CD4-positive, CD25-positive, alpha-beta regulatory T cell (primary cell): ENCODE data around the gene TYW1. TPM values are rescaled to one million over a fixed set of nuclear protein-coding genes. Genes with fewer than 3 reads are reported as not detected.
"Not testable (repeated sequence)": the region's sequence is repeated elsewhere in the genome, so short reads cannot be mapped to it uniquely, and the experiment has no call there.

Experiments
- ATAC-seq, 2 donors: fragments of 150-1000 bp; cut with Tn5 transposase; one replicate each; pipeline ENCODE4 v1.10.0; 2021; ENCODE audit warnings: low read depth in 2 of 2, moderate number of reproducible peaks in 2 of 2, moderate library complexity in 1 of 2
- DNase-seq, 3 donors: peaks; one replicate each; pipeline versions ENCODE4 v3.0.0 to v3.0.0-alpha.2; 2012 to 2022; ENCODE audit warnings: mixed read lengths in 1 of 3
- H3K27ac ChIP-seq: one replicate; pipeline ENCODE4 v1.7.0; 2013; ENCODE audit warnings: mild to moderate bottlenecking, low read length; ENCODE audit not compliant: insufficient read depth, poor library complexity, severe bottlenecking
- H3K27me3 ChIP-seq: one replicate; pipeline ENCODE4 v1.7.0; 2013; ENCODE audit warnings: low read length; ENCODE audit not compliant: control insufficient read depth, insufficient read depth
- H3K36me3 ChIP-seq: one replicate; pipeline ENCODE4 v1.7.0; 2013; ENCODE audit warnings: mild to moderate bottlenecking, low read length, moderate library complexity; ENCODE audit not compliant: control insufficient read depth, insufficient read depth
- H3K4me1 ChIP-seq: 2 replicates; pipeline ENCODE4 v1.7.0; 2013; ENCODE audit warnings: mild to moderate bottlenecking, low read length; ENCODE audit not compliant: insufficient read depth, control insufficient read depth, poor library complexity, severe bottlenecking
- H3K4me3 ChIP-seq: one replicate; pipeline ENCODE4 v1.7.0; 2013; ENCODE audit warnings: low read depth, mild to moderate bottlenecking, low read length, moderate library complexity
- H3K9me3 ChIP-seq, 2 experiments: 1 replicate in 1 of 2; 2 replicates in 1 of 2; pipeline ENCODE4 v1.7.0; 2013; ENCODE audit warnings: low read length in 2 of 2, mild to moderate bottlenecking in 1 of 2, moderate library complexity in 1 of 2; ENCODE audit not compliant: control insufficient read depth in 2 of 2
- H3K27ac Mint-ChIP-seq, 3 donors: one replicate each; pipeline ENCODE4 v1.8.0; 2020 to 2022; ENCODE audit warnings: mild to moderate bottlenecking in 3 of 3, mixed read lengths in 3 of 3, moderate library complexity in 2 of 3
- H3K27me3 Mint-ChIP-seq: one replicate; pipeline ENCODE4 v1.8.0; 2022; ENCODE audit warnings: mild to moderate bottlenecking, mixed read lengths
- H3K36me3 Mint-ChIP-seq: one replicate; pipeline ENCODE4 v1.8.0; 2020; ENCODE audit warnings: mixed read lengths
- H3K4me1 Mint-ChIP-seq, 4 donors: one replicate each; pipeline ENCODE4 v1.8.0; 2020 to 2022; ENCODE audit warnings: mixed read lengths in 4 of 4, mild to moderate bottlenecking in 1 of 4
- H3K4me3 Mint-ChIP-seq, 4 donors: one replicate each; pipeline ENCODE4 v1.8.0; 2020 to 2022; ENCODE audit warnings: mild to moderate bottlenecking in 4 of 4, mixed read lengths in 4 of 4, moderate library complexity in 3 of 4
- H3K9me3 Mint-ChIP-seq, 7 donors: one replicate each; pipeline ENCODE4 v1.8.0; 2020 to 2022; ENCODE audit warnings: mixed read lengths in 7 of 7, mild to moderate bottlenecking in 3 of 7, moderate library complexity in 2 of 7
- polyA plus RNA-seq, 4 donors: library from polyadenylated mRNA; unstranded; fragments of 300-500 nt; fragmentation: Illumina TruSeq; gene quantifications; one replicate each; pipeline ENCODE4 v1.2.3, GENCODE V29; 2021
- total RNA-seq: library from RNA; stranded (reverse); gene quantifications from one replicate; pipeline ENCODE4 v1.2.3, GENCODE V29; 2022

Gene TYW1
- total RNA-seq (25.7 TPM), polyA plus RNA-seq (10 to 100 TPM; 17.8 to 26.0 (median 19.4) TPM)

- Mint-ChIP-seq H3K27ac (peak within 1 kb of the TSS; percentile 97 to 99 (median 99)), H3K4me3 (peak within 1 kb of the TSS; percentile 94 to 100 (median 98)), H3K36me3 (peaks cover 21% of the 10 kb centered on the region), H3K4me1 (peaks cover 6 to 48% (median 21%) of the 10 kb centered on the region in 4 donors)
- peak within 1 kb of the TSS; percentile 90 for H3K4me3 ChIP-seq
- peak within 1 kb of the TSS; percentile 98 for H3K27ac ChIP-seq
- H3K36me3 ChIP-seq, result peaks cover 15% of the 10 kb centered on the region
- peaks cover 11% of the 10 kb centered on the region for H3K4me1 ChIP-seq
- H3K27me3 ChIP-seq, H3K27me3 Mint-ChIP-seq, H3K9me3 ChIP-seq, H3K9me3 Mint-ChIP-seq: not testable (repeated sequence)
- ATAC-seq, result peak; percentile 87 to 90
- peak; percentile 97 to 99 (median 98) for DNase-seq
Measured at GRCh38 chr7:66996444-66997191, at the start of gene TYW1. TYW1 (plus strand) TSS chr7:66996833; CDS start chr7:66996979, 146 bp downstream.

GRCh38 chr7:66948480-66949109 lies 48.0 kb upstream of the TYW1 start:
- Histone ChIP-seq H3K27me3 (no peaks in the 10 kb centered on the region), H3K9me3 (no peaks in the 10 kb centered on the region), H3K4me1 (no peaks in the 10 kb centered on the region), H3K36me3 (peaks cover 81% of the 10 kb centered on the region), H3K27ac (no peak overlapping the region), H3K4me3 (no peak overlapping the region)
- Mint-ChIP-seq H3K36me3 (peaks cover 41% of the 10 kb centered on the region), H3K4me1 (no peaks in the 10 kb centered on the region), H3K4me3 (no peak overlapping the region), H3K9me3 (no peaks in the 10 kb centered on the region), H3K27me3 (no peaks in the 10 kb centered on the region), H3K27ac (peak overlapping the region in 1 of 3 donors; percentile 47)
- ATAC-seq, result no peak
- DNase-seq, result no peak

GRCh38 chr7:66950311-66950710 lies 46.3 kb upstream of the TYW1 start:
- no peaks in the 10 kb centered on the region for H3K4me1 ChIP-seq
- H3K27ac ChIP-seq, result no peak overlapping the region
- H3K36me3 Mint-ChIP-seq, result peaks cover 39% of the 10 kb centered on the region
- no peaks in the 10 kb centered on the region for H3K27me3 Mint-ChIP-seq
- H3K36me3 ChIP-seq, result peaks cover 85% of the 10 kb centered on the region
- H3K9me3 Mint-ChIP-seq, result no peaks in the 10 kb centered on the region
- H3K27ac Mint-ChIP-seq, result no peak overlapping the region
- H3K4me3 Mint-ChIP-seq, result no peak overlapping the region
- no peak for ATAC-seq
- no peak for DNase-seq
- no peaks in the 10 kb centered on the region for H3K4me1 Mint-ChIP-seq
- no peaks in the 10 kb centered on the region for H3K27me3 ChIP-seq
- H3K9me3 ChIP-seq, result no peaks in the 10 kb centered on the region
- H3K4me3 ChIP-seq, result no peak overlapping the region

GRCh38 chr7:66950763-66951162 lies 45.9 kb upstream of the TYW1 start:
- Histone ChIP-seq H3K36me3 (peaks cover 87% of the 10 kb centered on the region), H3K27ac (no peak overlapping the region), H3K4me3 (no peak overlapping the region), H3K27me3 (no peaks in the 10 kb centered on the region), H3K4me1 (no peaks in the 10 kb centered on the region), H3K9me3 (no peaks in the 10 kb centered on the region)
- no peaks in the 10 kb centered on the region for H3K4me1 Mint-ChIP-seq
- no peak overlapping the region for H3K27ac Mint-ChIP-seq
- no peak for ATAC-seq
- H3K27me3 Mint-ChIP-seq, result no peaks in the 10 kb centered on the region
- no peak for DNase-seq
- H3K9me3 Mint-ChIP-seq, result no peaks in the 10 kb centered on the region
- H3K4me3 Mint-ChIP-seq, result no peak overlapping the region
- H3K36me3 Mint-ChIP-seq, result peaks cover 40% of the 10 kb centered on the region

- H3K4me3 Mint-ChIP-seq, result no peak overlapping the region
- ATAC-seq (no peak), DNase-seq (no peak)
- H3K36me3 ChIP-seq, result peaks cover 93% of the 10 kb centered on the region
- no peaks in the 10 kb centered on the region for H3K9me3 ChIP-seq
- H3K4me1 ChIP-seq, result no peaks in the 10 kb centered on the region
- H3K27me3 ChIP-seq, result no peaks in the 10 kb centered on the region
- H3K9me3 Mint-ChIP-seq, result no peaks in the 10 kb centered on the region
- no peak overlapping the region for H3K27ac ChIP-seq
- no peak overlapping the region for H3K27ac Mint-ChIP-seq
- no peaks in the 10 kb centered on the region for H3K4me1 Mint-ChIP-seq
- H3K36me3 Mint-ChIP-seq, result peaks cover 52% of the 10 kb centered on the region
- no peaks in the 10 kb centered on the region for H3K27me3 Mint-ChIP-seq
- no peak overlapping the region for H3K4me3 ChIP-seq
Measured at GRCh38 chr7:66952343-66953043, 44.1 kb upstream of the TYW1 start.

- no peak for ATAC-seq
Measured at GRCh38 chr7:66953044-66953427, 43.6 kb upstream of the TYW1 start.

GRCh38 chr7:66957595-66958290 lies 38.9 kb upstream of the TYW1 start:
- H3K27me3 ChIP-seq, result no peaks in the 10 kb centered on the region
- no peak overlapping the region for H3K27ac ChIP-seq
- H3K9me3 Mint-ChIP-seq, result no peaks in the 10 kb centered on the region
- H3K4me3 ChIP-seq, result no peak overlapping the region
- H3K36me3 ChIP-seq, result peaks cover 59% of the 10 kb centered on the region
- peaks cover 0 to 3% (median 0%) of the 10 kb centered on the region in 4 donors for H3K4me1 Mint-ChIP-seq
- H3K27me3 Mint-ChIP-seq, result no peaks in the 10 kb centered on the region
- ATAC-seq (no peak), DNase-seq (no peak)
- no peaks in the 10 kb centered on the region for H3K4me1 ChIP-seq
- peaks cover 38% of the 10 kb centered on the region for H3K36me3 Mint-ChIP-seq
- no peak overlapping the region for H3K4me3 Mint-ChIP-seq
- no peaks in the 10 kb centered on the region for H3K9me3 ChIP-seq
- peak overlapping the region in 1 of 3 donors; percentile 35 for H3K27ac Mint-ChIP-seq

More at GRCh38 chr7:66953044-66953427, 43.6 kb upstream of the TYW1 start:
- DNase-seq, result no peak
- Histone ChIP-seq H3K27me3 (no peaks in the 10 kb centered on the region), H3K9me3 (no peaks in the 10 kb centered on the region), H3K4me1 (no peaks in the 10 kb centered on the region), H3K36me3 (peaks cover 94% of the 10 kb centered on the region), H3K27ac (no peak overlapping the region), H3K4me3 (no peak overlapping the region)
- Mint-ChIP-seq H3K27me3 (no peaks in the 10 kb centered on the region), H3K4me3 (no peak overlapping the region), H3K4me1 (no peaks in the 10 kb centered on the region), H3K36me3 (peaks cover 52% of the 10 kb centered on the region), H3K27ac (no peak overlapping the region), H3K9me3 (no peaks in the 10 kb centered on the region)
